Stimulated activated memory B cell treated with anti-CD40 and anti-IgM and Interleukin-4, amounts not matched to agents 10 μg/mL and 1 μg/mL and 100 μg/mL, for 72 hours (primary cell): ENCODE measurements around the gene FMN2.

Source experiments
- ATAC-seq: fragments of 150-1000 bp; cut with Tn5 transposase; 2 replicates; pipeline ENCODE4 v1.10.0; 2021
- H3K27ac Mint-ChIP-seq: one replicate; pipeline ENCODE4 v1.8.0; 2022; ENCODE audit warnings: mild to moderate bottlenecking, mixed read lengths
- H3K27me3 Mint-ChIP-seq: one replicate; pipeline ENCODE4 v1.8.0; 2022; ENCODE audit warnings: mixed read lengths
- H3K36me3 Mint-ChIP-seq: one replicate; pipeline ENCODE4 v1.8.0; 2022; ENCODE audit warnings: mixed read lengths
- H3K4me1 Mint-ChIP-seq: one replicate; pipeline ENCODE4 v1.8.0; 2022; ENCODE audit warnings: mixed read lengths
- H3K4me3 Mint-ChIP-seq: one replicate; pipeline ENCODE4 v1.8.0; 2022; ENCODE audit warnings: mild to moderate bottlenecking, moderate library complexity, mixed read lengths
- H3K9me3 Mint-ChIP-seq: one replicate; pipeline ENCODE4 v1.8.0; 2022; ENCODE audit warnings: mixed read lengths

Gene FMN2

GRCh38 chr1:240503036-240503435, 411.4 kb downstream of the FMN2 start:
- no peak for ATAC-seq
- no peak overlapping the region for H3K27ac Mint-ChIP-seq
- no peaks in the 10 kb centered on the region for H3K4me1 Mint-ChIP-seq
- H3K4me3 Mint-ChIP-seq, result no peak overlapping the region
- no peaks in the 10 kb centered on the region for H3K27me3 Mint-ChIP-seq
- no peaks in the 10 kb centered on the region for H3K9me3 Mint-ChIP-seq
- H3K36me3 Mint-ChIP-seq, result no peaks in the 10 kb centered on the region

GRCh38 chr1:240503558-240503957, 411.9 kb downstream of the FMN2 start:
- H3K4me1 Mint-ChIP-seq, result no peaks in the 10 kb centered on the region
- no peaks in the 10 kb centered on the region for H3K9me3 Mint-ChIP-seq
- H3K27me3 Mint-ChIP-seq, result no peaks in the 10 kb centered on the region
- H3K4me3 Mint-ChIP-seq, result no peak overlapping the region
- no peaks in the 10 kb centered on the region for H3K36me3 Mint-ChIP-seq
- ATAC-seq, result no peak
- no peak overlapping the region for H3K27ac Mint-ChIP-seq

GRCh38 chr1:240506176-240506575, 414.5 kb downstream of the FMN2 start:
- Mint-ChIP-seq H3K4me1 (no peaks in the 10 kb centered on the region), H3K36me3 (no peaks in the 10 kb centered on the region), H3K9me3 (no peaks in the 10 kb centered on the region), H3K27ac (no peak overlapping the region), H3K4me3 (no peak overlapping the region), H3K27me3 (no peaks in the 10 kb centered on the region)
- no peak for ATAC-seq

- Mint-ChIP-seq H3K4me1 (no peaks in the 10 kb centered on the region), H3K9me3 (peaks cover 3% of the 10 kb centered on the region), H3K4me3 (no peak overlapping the region), H3K27ac (no peak overlapping the region), H3K36me3 (no peaks in the 10 kb centered on the region), H3K27me3 (no peaks in the 10 kb centered on the region)
- ATAC-seq, result no peak
These were observed 416.5 kb downstream of the FMN2 start for GRCh38 chr1:240508201-240508600.

GRCh38 chr1:240508950-240509349, 417.3 kb downstream of the FMN2 start:
- Mint-ChIP-seq H3K36me3 (no peaks in the 10 kb centered on the region), H3K4me3 (no peak overlapping the region), H3K27ac (no peak overlapping the region), H3K9me3 (peaks cover 6% of the 10 kb centered on the region), H3K27me3 (no peaks in the 10 kb centered on the region), H3K4me1 (no peaks in the 10 kb centered on the region)
- no peak for ATAC-seq

- H3K27ac Mint-ChIP-seq, result no peak overlapping the region
- H3K4me3 Mint-ChIP-seq, result no peak overlapping the region
- H3K27me3 Mint-ChIP-seq, result no peaks in the 10 kb centered on the region
- H3K36me3 Mint-ChIP-seq, result no peaks in the 10 kb centered on the region
- ATAC-seq, result no peak
- H3K4me1 Mint-ChIP-seq, result no peaks in the 10 kb centered on the region
- peaks cover 6% of the 10 kb centered on the region for H3K9me3 Mint-ChIP-seq
These were observed 420.1 kb downstream of the FMN2 start for GRCh38 chr1:240511789-240512188.

GRCh38 chr1:240515505-240515904, 423.8 kb downstream of the FMN2 start:
- Mint-ChIP-seq H3K27me3 (no peaks in the 10 kb centered on the region), H3K9me3 (peaks cover 6% of the 10 kb centered on the region), H3K4me3 (no peak overlapping the region), H3K36me3 (no peaks in the 10 kb centered on the region), H3K4me1 (no peaks in the 10 kb centered on the region), H3K27ac (no peak overlapping the region)
- ATAC-seq, result no peak

GRCh38 chr1:240516069-240516468, 424.4 kb downstream of the FMN2 start:
- Mint-ChIP-seq H3K4me1 (no peaks in the 10 kb centered on the region), H3K9me3 (peaks cover 6% of the 10 kb centered on the region), H3K36me3 (no peaks in the 10 kb centered on the region), H3K27me3 (no peaks in the 10 kb centered on the region), H3K4me3 (no peak overlapping the region), H3K27ac (no peak overlapping the region)
- no peak for ATAC-seq

- H3K4me3 Mint-ChIP-seq, result no peak overlapping the region
- no peaks in the 10 kb centered on the region for H3K27me3 Mint-ChIP-seq
- no peaks in the 10 kb centered on the region for H3K36me3 Mint-ChIP-seq
- no peaks in the 10 kb centered on the region for H3K4me1 Mint-ChIP-seq
- H3K9me3 Mint-ChIP-seq, result peaks cover 5% of the 10 kb centered on the region
- ATAC-seq, result no peak
- H3K27ac Mint-ChIP-seq, result no peak overlapping the region
These were observed 426.2 kb downstream of the FMN2 start for GRCh38 chr1:240517891-240518290.

GRCh38 chr1:240522122-240522822, 430.6 kb downstream of the FMN2 start:
- ATAC-seq, result no peak
- Mint-ChIP-seq H3K4me3 (no peak overlapping the region), H3K9me3 (no peaks in the 10 kb centered on the region), H3K27me3 (no peaks in the 10 kb centered on the region), H3K36me3 (no peaks in the 10 kb centered on the region), H3K4me1 (no peaks in the 10 kb centered on the region), H3K27ac (no peak overlapping the region)

- Mint-ChIP-seq H3K36me3 (no peaks in the 10 kb centered on the region), H3K9me3 (no peaks in the 10 kb centered on the region), H3K4me3 (no peak overlapping the region), H3K27ac (no peak overlapping the region), H3K4me1 (no peaks in the 10 kb centered on the region), H3K27me3 (no peaks in the 10 kb centered on the region)
- no peak for ATAC-seq
These were observed 432.8 kb downstream of the FMN2 start for GRCh38 chr1:240524356-240525069.
